AG04449 (cell line): ENCODE measurements around the gene ABHD16A.

Experiments used
- CTCF ChIA-PET: fragments of 350-600 bp; formaldehyde crosslinking; extraction: SDS; loops from one replicate; lab custom pipeline; 2021; ENCODE audit warnings: antibody characterized with exemption; lab: Yijun Ruan, JAX
- POLR2A ChIA-PET: fragments of 400-600, 350-600 bp; formaldehyde crosslinking; extraction: SDS; loops from one replicate; lab custom pipeline; 2020; ENCODE audit warnings: antibody characterized with exemption, inconsistent platforms; lab: Yijun Ruan, JAX
- DNase-seq: peaks from one replicate; pipeline ENCODE4 v3.0.0-alpha.2; 2010; ENCODE audit warnings: low read depth, low spot score
- H3K4me3 ChIP-seq: 2 replicates; pipeline ENCODE4 v1.5.1; 2011; ENCODE audit warnings: low read depth, mild to moderate bottlenecking, control low read depth, low read length
- TF ChIP-seq, protein P1 (sequence below): IDR thresholded peaks from one replicate; pipeline ENCODE4 v1.5.1; 2011; ENCODE audit warnings: mild to moderate bottlenecking, moderate library complexity, low read length, control low read depth, inconsistent platforms; ENCODE audit not compliant: insufficient read depth; ENCODE audit errors: missing control alignments

Gene ABHD16A

DNA sequence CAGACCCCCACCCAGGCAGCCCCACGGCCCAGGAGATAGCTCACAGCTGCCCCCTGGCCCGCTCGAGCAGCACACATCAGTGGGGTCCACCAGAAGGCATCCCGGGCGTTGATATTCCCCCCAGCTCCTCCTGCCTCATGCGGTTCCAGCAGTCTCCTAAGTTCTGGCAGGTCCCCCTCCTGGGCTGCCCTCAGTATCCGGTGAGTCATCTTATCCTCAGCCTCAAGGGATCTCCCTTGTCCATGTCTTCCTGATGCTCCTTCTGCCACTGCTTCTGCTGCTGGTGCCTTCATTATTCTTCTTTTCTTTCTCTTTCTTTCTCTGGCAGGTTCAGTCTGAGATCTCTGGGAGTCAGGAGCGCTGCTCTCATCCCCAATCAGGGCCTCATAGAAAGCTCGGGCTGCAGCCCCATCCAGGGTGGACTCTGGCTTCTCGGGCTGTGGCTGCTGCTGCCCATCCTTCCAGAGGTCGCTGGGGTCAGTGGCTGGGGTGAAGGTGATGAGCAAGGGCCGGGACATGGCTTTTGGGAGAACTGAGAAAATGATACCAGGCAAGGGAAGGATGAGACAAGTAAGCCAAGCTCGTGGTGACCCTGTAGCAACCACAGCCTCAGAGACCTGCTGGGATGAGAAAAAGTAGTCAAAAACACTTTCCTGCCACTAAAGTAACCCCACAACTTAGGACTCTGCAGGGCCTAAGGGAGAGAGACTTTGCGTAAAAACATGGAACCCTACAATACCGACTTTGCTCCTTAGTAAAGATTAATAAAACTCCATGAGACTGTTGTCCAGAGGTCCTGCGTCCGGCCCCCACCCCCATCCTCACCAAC lies 38.9 kb downstream of the ABHD16A start:
- H3K4me3 ChIP-seq, result peak overlapping the region; percentile 98
- TF ChIP-seq, protein P1, sequence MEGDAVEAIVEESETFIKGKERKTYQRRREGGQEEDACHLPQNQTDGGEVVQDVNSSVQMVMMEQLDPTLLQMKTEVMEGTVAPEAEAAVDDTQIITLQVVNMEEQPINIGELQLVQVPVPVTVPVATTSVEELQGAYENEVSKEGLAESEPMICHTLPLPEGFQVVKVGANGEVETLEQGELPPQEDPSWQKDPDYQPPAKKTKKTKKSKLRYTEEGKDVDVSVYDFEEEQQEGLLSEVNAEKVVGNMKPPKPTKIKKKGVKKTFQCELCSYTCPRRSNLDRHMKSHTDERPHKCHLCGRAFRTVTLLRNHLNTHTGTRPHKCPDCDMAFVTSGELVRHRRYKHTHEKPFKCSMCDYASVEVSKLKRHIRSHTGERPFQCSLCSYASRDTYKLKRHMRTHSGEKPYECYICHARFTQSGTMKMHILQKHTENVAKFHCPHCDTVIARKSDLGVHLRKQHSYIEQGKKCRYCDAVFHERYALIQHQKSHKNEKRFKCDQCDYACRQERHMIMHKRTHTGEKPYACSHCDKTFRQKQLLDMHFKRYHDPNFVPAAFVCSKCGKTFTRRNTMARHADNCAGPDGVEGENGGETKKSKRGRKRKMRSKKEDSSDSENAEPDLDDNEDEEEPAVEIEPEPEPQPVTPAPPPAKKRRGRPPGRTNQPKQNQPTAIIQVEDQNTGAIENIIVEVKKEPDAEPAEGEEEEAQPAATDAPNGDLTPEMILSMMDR, result no peak
- ChIA-PET CTCF (interaction anchor here (0.6 to 2.2 kb wide), 6 partner anchors 8 to 118 kb away, joined by 3 to 19 read pairs (median 4); partner anchors contain the start of genes APOM, ATP6V1G2, BAG6 and LY6G5C), POLR2A (interaction anchor here (1.1 to 3.5 kb wide), 4 partner anchors 11 to 233 kb away, joined by 3 to 31 read pairs (median 5); partner anchors contain the start of genes ABHD16A, BAG6 and EHMT2)
- DNase-seq, result no peak

DNA sequence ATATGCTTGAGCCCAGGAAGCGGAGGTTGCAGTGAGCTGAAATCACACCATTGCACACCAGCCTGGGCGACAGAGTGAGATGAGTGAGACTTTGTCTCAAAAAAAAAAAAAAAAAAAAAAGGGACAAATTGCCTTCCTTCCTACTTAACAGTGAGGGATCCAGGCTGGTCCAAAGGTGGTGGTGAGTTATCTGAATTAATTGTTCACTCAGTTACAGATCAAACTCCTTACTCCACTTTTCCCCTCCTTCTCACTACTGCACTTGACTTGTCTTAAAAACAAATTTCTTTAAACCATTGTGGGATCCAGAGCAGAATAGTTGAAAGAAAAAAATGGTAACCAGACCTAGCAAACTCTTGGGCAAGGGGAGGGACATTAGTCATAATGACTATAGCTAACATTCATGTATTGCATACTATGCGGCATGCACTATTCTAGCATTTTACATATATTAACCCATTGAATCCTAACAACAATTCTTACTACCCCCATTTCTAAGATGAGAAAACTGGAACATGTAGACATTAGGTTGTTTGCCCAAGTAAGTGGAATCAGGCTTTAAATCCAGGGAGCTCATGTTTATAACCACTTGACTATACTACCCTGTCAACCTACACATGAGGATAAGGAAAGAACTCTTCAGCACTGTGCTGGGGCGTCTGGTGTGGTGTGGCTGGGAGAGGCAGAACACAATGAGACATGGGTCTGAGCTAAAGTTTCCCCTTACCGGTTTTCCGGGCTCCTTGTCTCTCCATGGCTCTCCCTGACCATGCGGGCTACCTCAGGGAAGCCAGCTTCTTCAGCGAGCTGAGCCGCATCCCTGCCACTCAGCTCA lies 39.8 kb downstream of the ABHD16A start:
- H3K4me3 ChIP-seq, result peak overlapping the region; percentile 98
- TF ChIP-seq, protein P1, result no peak
- POLR2A ChIA-PET, result interaction anchor here (1.1 to 3.5 kb wide), 2 partner anchors 10 to 26 kb away, joined by 3 to 31 read pairs; partner anchors contain the start of gene BAG6
- CTCF ChIA-PET, result interaction anchor here (0.6 to 2.2 kb wide), 5 partner anchors 11 to 225 kb away, joined by 3 to 19 read pairs (median 4); partner anchors contain the start of genes BAG6, LY6G5C and MSH5
- no peak for DNase-seq

DNA sequence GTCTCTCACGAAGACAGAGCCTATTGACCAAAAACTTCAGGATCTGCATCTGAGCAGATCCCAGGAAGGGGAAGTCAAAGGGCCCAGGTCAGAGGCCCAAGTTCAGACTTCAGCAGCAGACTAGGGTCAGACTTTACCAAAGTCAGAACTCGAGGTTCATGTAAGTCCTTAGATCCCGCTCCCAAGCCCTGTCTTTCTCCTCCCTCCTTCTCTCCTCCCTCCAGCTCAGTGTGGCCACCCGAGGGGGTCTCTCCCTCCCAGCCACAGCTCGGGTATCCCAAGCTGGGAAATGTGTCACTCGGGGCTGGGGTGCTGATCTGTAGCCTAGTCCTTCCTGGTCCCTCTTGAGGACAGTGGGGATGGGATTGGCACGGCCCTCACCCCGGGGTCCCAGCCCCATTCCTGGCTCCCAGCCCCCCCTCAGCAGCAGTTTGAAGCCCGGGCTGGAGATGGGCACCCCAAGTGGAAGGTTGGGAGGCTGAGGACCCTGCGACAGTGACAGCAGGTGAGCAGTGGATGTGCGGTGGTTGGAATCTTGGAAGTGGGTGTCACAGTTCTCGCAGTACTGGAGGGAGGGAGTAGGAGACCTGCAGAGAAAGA lies 40.9 kb downstream of the ABHD16A start:
- ChIA-PET CTCF (interaction anchor here (0.7 to 3.1 kb wide), 2 partner anchors 11 to 34 kb away, joined by 3 to 13 read pairs; partner anchors contain the start of gene BAG6), POLR2A (interaction anchor here (0.9 kb wide), 1 partner anchor 10 kb away, joined by 5 read pairs; the partner anchor contains the start of gene BAG6)
- TF ChIP-seq, protein P1, result no peak
- no peak for DNase-seq
- H3K4me3 ChIP-seq, result no peak overlapping the region

DNA sequence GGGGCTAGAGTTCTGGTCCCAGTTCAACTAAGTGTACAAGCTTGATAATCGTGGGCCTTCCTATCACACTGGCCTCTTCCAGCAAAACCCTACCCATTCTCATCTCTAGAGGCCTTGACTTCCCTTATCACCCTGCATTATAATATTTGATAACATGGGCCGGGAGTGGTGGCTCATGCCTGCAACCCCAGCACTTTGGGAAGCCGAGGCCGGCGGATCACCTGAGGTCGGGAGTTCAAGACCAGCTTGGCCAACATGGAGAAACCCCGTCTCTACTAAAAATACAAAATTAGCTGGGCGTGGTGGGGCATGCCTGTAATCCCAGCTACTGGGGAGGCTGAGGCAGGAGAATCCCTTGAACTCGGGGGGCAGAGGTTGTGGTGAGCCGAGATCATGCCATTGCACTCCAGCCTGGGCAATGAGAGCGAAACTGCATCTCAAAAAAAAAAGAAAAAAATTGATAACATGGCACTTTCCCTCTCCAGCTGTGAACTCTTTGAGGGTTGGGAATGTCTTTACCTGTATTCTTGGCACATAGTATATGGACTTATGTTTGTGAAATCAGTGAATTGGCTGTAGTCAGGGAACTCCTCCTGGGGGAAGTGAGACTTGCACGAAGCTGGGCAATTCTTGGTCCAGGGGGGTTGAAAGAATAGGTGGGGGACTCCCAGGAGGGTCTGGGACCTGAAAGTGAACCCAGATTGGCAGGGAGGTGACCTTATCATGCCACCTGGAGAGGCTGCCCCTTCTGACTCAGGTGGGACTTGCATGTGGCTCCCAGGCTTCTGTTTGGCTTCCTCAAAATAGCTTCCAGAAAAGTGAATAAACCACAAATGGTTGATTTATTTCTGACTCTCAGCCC lies 41.6 kb downstream of the ABHD16A start:
- DNase-seq, result no peak
- CTCF ChIA-PET, result interaction anchor here (0.6 to 3.1 kb wide), 9 partner anchors 8 to 168 kb away, joined by 3 to 13 read pairs (median 3); partner anchors contain the start of genes BAG6, LY6G5B and LY6G5C
- TF ChIP-seq, protein P1, result no peak
- H3K4me3 ChIP-seq, result no peak overlapping the region; the same call in 1 of the 2 replicates
- POLR2A ChIA-PET, result interaction anchor here (0.7 to 1.7 kb wide), 7 partner anchors 9 to 166 kb away, joined by 3 to 15 read pairs (median 4); partner anchors contain the start of genes BAG6, CLIC1, HSPA1B and LSM2
